Pons (tissue), 1 donor: ENCODE results near the gene TMX1.

Source experiments
- DNase-seq: peaks from one replicate; pipeline ENCODE4 v3.0.0-alpha.2; 2016; ENCODE audit warnings: low spot score

TMX1 gene

GRCh38 chr14:51242545-51243490 lies 2.8 kb downstream of the TMX1 start:
- no peak for DNase-seq

DNA sequence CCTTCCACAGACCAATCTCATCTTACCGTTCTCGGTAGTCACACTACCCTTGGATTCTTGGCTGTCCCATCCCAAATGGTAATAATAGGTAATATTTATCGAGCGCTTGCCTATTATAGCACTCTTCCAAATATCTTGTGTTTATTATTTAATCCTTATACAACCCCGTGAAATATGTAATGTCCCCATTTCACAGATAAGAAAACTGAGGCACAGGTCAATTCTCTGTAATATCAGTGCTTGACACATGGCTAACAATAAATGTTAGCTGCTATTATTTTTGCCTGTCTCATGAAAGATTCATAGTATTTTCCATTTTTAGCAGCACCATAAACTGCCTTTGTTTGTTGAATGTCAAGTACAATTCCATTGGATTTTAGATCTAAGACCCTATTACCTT lies 4.5 kb downstream of the TMX1 start:
- no peak for DNase-seq

DNA sequence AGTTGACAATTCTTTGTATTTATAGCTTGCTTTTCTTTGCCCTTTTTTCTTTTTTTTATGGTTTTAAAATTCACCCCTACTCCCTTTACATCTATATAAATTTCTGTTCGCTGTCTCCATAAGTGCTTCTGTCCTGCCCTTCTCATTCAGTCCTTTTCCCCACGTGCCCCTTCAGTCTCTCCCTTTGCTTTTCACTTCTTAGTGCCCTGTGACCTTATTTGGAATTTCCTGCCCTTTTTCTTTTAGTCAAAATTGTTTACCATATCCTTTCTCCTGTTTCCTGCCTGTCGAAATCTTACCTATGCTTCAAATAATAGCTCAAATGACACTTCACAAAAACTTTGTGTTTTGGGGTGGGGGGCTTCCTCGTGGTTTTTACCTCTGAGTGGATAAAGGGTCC lies 6.0 kb downstream of the TMX1 start:
- DNase-seq, result no peak

- peak; percentile 60 for DNase-seq
These were observed 8.3 kb downstream of the TMX1 start for GRCh38 chr14:51248016-51248987.

DNA sequence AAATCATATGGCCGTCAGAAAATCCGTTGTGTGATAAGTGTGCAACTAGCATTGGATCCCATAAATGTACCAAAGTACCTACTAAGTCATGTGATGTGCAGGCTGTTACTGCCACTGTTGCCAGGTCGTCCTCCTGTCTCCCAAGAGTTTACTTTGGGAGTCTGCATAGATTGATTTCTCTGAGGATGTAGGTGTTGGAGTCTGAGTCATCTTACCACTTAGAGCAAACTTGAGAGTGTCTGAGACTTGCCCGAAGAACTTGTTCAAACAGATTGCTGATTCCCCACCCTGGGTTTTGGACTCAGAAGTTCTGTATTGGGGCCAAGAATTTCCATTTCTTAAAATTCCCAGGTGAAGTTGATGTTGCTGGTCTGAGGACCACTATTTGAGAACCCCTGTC lies 11.4 kb downstream of the TMX1 start:
- DNase-seq, result no peak

- DNase-seq, result no peak
These were observed 13.8 kb downstream of the TMX1 start for GRCh38 chr14:51253880-51254279.

DNA sequence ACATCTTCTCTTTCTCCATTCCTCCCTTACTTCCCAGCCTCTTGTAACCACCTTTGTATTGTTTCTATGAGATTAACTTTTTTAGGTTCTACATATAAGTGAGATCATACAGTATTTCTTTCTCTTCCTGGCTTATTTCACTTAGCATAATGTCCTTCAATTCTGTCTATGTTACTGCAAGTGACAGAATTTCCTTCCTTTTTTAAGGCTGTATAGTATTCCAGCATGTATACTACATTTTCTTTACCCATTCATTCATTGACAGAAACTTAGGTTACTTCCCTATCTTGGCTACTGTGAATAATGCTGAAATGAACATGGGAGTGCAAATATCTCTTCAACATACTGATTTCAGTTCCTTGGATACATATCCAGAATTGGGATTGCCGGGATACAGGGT lies 18.2 kb downstream of the TMX1 start:
- DNase-seq, result no peak

DNA sequence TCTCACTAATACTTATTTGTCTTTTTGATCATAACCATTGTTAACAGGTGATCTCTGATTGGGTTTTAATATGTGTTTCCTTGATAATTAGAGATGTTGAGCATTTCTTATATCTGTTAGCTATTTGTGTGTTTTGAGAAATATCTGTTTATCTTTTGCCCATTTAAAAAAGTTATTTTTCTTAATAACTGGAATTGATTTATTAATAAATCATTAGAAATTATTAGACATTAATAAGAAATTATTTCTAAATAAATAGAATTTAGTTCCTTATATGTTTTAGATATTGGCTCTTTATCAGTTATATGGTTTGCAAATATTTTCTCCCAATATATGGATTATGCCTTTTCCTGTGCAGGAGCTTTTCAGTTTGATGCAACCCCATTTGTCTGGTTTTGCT lies 18.7 kb downstream of the TMX1 start:
- no peak for DNase-seq

GRCh38 chr14:51260225-51260624 lies 20.2 kb downstream of the TMX1 start:
- DNase-seq, result no peak

DNA sequence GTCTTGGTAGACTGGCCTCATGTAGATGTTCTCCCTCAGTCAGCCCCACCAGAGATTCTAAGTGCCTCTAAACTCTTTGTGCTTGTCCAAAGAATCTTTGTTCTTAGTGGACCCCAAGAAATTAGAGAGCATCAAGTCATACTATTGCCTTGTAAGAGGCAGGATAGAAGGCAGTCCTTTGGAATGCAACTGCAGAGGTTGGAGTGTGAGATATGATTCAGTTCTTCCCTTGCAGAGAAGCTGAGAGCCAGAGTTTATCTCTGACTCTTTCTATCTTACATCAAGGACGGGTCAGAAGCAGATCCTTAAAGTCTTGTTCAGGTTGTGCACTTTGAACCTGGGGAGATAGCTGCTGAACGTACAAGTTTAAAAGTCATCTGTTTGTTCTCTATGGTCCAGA lies 21.1 kb downstream of the TMX1 start:
- DNase-seq, result no peak

DNA sequence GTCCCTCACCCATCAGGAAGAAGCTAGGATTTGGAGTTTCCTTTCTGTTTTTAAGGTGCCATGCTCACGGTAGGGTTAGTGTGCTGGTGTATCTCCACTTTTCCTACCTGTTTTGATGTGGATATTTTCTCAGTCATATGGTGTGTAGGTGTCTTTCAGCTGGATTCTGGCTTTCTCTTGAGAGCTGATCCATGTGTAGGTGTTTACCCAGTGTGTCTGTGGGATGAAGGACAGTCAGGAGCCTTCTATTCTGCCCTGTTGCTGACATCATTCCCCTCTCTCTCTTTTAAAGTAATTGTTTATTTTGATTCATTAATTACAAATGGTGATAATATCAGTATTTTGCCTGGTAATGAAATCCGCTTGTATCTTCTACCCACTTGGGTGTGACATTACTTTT lies 22.8 kb downstream of the TMX1 start:
- DNase-seq, result no peak

DNA sequence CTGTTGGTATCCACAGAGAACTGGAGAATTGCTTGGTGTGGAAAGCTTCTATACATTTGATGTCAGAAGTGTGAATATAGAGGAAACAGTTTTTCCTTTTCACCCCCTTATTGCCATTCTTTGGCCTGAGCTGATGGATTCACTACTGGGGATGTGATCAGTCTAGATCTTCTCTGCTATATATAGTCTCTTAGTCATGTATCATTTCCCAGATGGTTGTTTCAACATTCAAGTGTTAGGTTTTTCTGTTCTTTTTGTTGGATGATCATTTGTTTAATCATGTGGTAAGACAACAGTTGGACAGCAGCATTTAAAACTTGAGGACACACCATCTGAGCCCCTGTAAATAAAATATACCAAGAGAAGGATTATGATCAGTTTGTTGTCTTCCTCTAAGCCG lies 29.6 kb downstream of the TMX1 start:
- DNase-seq, result no peak

GRCh38 chr14:51276605-51277004 lies 36.6 kb downstream of the TMX1 start:
- no peak for DNase-seq

- DNase-seq, result no peak
These were observed 37.8 kb downstream of the TMX1 start for GRCh38 chr14:51277753-51278415.

DNA sequence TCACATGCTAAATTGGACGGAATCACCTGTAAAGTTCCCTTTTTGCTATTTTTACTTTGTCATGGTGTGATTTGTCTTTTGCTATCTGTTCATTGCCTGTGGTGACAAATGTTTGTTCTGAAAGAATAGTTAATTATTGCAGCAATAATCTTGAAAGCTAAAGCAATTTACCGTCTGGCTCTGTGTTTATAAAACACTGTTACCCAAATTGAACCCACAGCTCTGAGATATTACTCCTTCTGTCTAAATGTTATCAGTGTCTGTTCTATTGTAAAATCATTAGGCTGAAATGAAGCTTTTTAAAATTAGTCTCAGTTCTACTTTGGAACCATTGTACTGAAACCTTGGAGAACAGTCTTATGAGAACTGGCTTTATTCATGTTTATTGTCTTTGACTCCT lies 42.5 kb downstream of the TMX1 start:
- no peak for DNase-seq

- peak; percentile 83 for DNase-seq
These were observed 43.5 kb downstream of the TMX1 start for GRCh38 chr14:51283402-51284085.

- no peak for DNase-seq
These were observed 44.2 kb downstream of the TMX1 start for GRCh38 chr14:51284241-51284640.

GRCh38 chr14:51285120-51285519 lies 45.1 kb downstream of the TMX1 start:
- DNase-seq, result no peak

GRCh38 chr14:51289169-51289568 lies 49.1 kb downstream of the TMX1 start:
- no peak for DNase-seq

DNA sequence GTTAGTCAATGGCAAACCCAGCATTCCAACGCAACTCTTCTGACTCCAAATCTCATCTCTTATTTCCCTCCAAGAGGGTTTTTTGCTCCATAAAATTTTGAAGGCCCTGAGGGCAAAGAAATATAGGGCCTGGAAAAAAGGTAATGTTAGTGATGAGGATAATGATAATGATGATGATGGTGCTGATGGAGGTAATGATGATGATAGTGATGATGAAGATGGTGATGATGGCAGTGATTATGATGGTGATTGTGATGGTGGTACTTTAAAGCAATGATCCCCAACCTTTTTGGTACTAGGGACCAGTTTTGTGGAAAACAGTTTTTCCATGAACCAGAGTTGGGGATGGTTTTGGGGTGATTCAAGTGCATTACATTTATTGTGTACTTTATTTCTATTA lies 50.1 kb downstream of the TMX1 start:
- DNase-seq, result no peak

DNA sequence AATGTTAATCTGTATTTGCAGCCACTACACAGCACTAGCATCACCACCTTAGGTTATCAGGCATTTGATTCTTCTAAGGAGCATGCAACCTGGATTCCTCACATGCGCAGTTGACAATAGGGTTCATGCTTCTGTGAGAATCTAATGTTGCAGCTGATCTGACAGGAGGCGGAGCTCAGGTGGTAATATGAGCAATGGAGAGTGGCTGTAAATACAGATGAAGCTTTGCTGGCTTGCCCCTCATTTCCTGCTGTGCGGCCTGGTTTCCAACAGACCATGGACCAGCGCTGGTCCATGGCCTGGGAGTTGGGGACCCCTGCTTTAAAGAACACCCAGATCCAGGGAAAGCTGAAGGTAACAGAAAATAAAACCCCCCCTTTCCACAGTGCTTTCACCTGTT lies 51.0 kb downstream of the TMX1 start:
- DNase-seq, result no peak
